HG03354 (cell line): ENCODE results near the gene SHMT2.

Experiments
- ATAC-seq: cut with Tn5 transposase; IDR thresholded peaks from one replicate; pipeline ENCODE4 v1.9.1; 2021; ENCODE audit warnings: mild to moderate bottlenecking; ENCODE audit not compliant: unreplicated experiment, poor library complexity, severe bottlenecking

SHMT2 gene

DNA sequence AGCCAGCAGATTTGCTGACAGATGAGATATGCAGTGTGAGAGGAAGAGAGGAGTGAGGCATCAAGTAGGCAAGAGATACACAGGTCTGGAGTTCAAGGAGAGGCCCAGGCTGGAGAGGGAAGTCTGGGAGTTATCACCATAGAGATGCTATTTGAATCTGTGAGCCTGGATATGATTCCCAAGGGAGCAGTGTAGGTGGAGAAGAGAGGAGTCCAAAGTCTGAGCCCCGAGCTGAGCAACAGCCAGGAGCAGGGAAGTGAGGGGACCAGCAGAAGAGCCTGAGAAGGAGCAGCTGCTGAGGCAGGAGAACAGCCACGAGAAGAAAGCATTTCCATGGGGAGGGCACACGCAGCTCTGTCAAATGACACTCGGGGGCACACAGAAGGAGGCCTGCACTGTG, 33.1 kb upstream of the SHMT2 start:
- ATAC-seq = no peak

- no peak for ATAC-seq
Measured at GRCh38 chr12:57196956-57197355, 32.6 kb upstream of the SHMT2 start.

- ATAC-seq = no peak
Measured at GRCh38 chr12:57198329-57198728, 31.2 kb upstream of the SHMT2 start.

DNA sequence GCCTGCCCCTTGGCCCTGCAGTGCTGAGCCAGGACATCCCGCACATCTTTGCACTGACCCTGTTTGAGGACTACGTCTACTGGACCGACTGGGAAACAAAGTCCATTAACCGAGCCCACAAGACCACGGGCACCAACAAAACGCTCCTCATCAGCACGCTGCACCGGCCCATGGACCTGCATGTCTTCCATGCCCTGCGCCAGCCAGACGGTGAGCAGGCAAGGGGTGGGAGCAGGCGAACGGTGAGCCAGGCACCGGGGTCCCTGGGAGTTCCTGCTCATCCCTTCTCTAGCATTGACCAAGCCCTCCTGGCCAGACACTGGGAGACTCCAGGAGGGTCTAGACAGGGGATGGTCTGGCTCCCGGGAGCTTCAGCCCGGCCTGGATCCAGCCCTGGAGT, 30.3 kb upstream of the SHMT2 start:
- no peak for ATAC-seq

DNA sequence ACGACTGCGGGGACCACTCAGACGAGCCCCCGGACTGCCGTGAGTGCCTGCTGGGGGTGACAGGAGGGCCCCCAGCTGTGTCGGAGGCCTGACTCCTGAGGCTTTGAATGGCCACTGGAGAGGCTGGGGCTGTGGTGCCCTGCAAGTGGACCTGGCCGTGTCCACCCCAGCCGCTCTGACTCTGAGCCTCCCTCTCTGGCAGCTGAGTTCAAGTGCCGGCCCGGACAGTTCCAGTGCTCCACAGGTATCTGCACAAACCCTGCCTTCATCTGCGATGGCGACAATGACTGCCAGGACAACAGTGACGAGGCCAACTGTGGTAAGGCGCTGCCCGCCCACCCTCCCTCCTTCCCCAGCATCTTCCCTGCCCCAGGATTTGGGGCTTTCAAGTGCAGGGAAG, 29.0 kb upstream of the SHMT2 start:
- no peak for ATAC-seq

- ATAC-seq = no peak
Measured at GRCh38 chr12:57201219-57201618, 28.3 kb upstream of the SHMT2 start.

- ATAC-seq = no peak
Measured at GRCh38 chr12:57201631-57202030, 27.9 kb upstream of the SHMT2 start.

GRCh38 chr12:57202321-57202720, 27.2 kb upstream of the SHMT2 start:
- ATAC-seq = no peak

GRCh38 chr12:57203201-57203600, 26.3 kb upstream of the SHMT2 start:
- no peak for ATAC-seq

- no peak for ATAC-seq
Measured at GRCh38 chr12:57203791-57204190, 25.7 kb upstream of the SHMT2 start.

- ATAC-seq = no peak
Measured at GRCh38 chr12:57204454-57204853, 25.1 kb upstream of the SHMT2 start.

- ATAC-seq = no peak
Measured at GRCh38 chr12:57205186-57205585, 24.3 kb upstream of the SHMT2 start.

DNA sequence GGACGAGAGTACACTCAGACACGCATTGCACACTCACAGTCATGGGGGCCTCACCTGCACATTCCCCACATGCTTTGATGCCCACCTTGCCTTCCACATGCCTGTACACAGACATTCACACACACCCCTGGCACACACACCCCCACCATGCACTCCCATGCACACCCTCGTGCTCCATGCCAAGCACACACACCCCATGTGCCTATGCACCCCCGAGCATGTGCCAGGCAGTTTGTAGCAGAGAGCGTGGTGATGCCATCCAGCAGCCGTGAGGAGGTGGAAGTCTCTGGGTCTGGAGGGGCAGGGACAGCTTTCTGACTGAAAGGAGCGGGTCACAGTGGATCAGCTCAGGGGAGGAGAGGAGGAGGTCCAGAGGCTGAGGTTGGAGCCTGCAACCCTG, 23.6 kb upstream of the SHMT2 start:
- ATAC-seq = no peak

DNA sequence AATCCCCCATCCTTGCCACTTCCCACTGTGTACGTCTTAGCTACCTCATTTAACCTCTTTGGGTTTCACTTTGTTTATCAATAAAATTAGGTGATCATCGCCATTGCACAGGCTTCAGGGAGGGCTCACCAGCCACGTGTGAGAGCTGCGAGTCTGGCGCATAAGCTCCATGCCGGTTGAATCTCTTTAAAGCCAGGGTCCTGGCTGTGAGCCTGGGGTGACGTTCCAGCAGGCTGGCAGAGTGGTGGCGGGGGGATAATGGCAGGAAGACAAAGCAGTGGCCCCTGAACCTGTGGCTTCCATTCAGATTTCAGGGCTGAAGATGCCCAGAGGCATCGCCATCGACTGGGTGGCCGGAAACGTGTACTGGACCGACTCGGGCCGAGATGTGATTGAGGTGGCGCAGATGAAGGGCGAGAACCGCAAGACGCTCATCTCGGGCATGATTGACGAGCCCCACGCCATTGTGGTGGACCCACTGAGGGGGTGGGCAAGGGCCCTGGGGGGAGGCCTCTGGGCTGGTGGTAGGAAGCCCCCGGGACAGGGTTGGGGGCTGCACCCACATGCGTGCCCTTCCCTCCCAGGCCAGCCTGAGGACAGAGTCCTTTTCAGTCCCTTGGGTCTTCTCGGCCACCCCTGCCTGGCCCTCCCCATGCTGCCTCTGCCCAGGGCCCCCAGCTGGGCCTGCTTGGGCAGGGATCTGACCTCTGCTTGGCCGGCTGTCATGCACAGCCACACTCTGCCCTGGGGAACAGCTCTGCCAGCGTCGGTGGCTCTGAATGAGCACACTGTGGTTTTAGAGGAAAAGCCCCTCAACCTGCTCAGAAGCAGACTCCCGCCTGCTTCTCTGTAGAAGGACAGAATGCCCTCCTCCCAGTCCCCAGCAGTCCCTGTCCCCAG, 21.5 kb upstream of the SHMT2 start:
- ATAC-seq = no peak

DNA sequence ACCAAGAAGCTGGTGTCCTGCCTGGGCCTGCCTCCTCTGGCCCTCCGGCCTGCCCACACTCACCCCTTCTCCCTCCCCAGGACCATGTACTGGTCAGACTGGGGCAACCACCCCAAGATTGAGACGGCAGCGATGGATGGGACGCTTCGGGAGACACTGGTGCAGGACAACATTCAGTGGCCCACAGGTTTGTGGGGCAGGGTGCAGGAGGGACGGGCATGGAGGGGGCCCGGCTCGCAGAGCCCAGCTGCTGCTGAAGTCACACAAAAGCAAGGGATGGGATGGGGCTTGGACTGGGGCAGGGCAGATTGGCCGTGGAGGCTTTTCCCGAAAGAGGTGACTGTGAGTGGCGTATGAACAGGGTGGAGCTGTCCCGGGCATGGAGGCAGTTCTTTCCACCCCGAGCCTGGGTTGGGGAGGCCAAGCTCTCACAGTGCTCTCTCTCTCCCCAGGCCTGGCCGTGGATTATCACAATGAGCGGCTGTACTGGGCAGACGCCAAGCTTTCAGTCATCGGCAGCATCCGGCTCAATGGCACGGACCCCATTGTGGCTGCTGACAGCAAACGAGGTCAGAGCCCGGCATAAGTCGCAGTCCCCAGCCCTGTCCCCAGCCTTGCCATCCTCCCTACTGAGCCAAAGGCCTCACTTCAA, 20.8 kb upstream of the SHMT2 start:
- ATAC-seq = no peak

DNA sequence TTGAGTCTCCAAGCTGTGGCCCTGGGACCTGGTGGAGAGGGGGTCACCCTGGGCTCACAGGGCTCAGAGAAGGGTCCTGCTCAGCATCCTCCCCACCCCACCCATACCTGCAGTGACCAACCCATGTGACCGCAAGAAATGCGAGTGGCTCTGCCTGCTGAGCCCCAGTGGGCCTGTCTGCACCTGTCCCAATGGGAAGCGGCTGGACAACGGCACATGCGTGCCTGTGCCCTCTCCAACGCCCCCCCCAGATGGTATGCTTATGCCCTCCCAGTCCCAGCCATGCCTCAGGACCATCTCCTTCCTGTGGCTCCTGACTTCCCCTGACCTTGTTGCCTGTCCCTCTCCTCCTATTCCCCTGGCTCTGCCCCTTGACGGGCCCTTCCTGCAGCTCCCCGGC, 19.6 kb upstream of the SHMT2 start:
- no peak for ATAC-seq

GRCh38 chr12:57210461-57210860, 19.1 kb upstream of the SHMT2 start:
- no peak for ATAC-seq

DNA sequence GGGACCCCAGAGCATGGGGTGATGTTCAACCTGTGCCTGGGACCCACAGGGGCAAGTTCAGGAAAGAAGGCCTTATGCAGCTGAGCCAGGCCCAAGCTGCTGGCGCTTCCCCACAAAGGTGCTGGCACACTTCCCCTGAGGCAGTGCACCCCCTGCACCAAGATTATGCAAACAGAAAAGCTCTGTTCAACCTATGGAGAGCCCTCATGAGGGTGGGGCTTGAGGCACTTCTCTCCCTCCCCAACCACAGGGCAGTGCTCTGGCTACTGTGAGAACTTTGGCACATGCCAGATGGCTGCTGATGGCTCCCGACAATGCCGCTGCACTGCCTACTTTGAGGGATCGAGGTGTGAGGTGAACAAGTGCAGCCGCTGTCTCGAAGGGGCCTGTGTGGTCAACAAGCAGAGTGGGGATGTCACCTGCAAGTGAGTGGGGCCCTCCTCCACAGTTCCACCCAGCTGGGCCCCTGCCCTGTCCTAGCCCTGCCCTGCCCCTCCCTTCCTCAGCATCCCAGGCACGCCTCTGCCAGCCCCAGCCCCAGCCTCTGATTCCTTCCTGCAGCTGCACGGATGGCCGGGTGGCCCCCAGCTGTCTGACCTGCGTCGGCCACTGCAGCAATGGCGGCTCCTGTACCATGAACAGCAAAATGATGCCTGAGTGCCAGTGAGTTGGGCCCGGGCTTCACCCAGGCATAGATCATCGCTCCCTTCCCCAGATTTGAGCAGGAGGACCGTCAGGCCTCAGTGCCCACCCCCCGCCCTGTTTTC, 18.4 kb upstream of the SHMT2 start:
- no peak for ATAC-seq

DNA sequence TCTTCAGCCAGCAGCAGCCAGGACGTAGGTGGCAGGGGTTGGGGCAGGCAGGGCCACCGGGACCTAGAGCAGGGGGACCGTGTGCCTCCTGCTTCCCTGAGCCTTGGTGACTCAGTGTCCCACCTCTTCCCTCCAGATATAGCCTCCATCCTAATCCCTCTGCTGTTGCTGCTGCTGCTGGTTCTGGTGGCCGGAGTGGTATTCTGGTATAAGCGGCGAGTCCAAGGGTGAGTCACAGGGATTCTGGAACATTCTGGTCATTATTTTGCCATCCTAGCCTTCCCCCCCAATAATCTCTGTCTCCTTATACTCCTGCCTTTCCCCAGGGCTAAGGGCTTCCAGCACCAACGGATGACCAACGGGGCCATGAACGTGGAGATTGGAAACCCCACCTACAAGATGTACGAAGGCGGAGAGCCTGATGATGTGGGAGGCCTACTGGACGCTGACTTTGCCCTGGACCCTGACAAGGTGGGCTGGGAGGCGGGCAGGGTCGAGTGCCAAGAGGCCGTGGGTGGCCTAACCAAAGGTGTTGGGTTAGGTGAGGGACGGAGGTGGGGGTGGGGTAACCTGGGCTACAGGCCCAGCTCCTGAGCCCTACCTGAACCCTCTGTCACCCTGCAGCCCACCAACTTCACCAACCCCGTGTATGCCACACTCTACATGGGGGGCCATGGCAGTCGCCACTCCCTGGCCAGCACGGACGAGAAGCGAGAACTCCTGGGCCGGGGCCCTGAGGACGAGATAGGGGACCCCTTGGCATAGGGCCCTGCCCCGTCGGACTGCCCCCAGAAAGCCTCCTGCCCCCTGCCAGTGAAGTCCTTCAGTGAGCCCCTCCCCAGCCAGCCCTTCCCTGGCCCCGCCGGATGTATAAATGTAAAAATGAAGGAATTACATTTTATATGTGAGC, 17.5 kb upstream of the SHMT2 start:
- no peak for ATAC-seq

GRCh38 chr12:57212701-57213057, 16.8 kb upstream of the SHMT2 start:
- no peak for ATAC-seq
